C4-2B (cell line): ENCODE data around the gene KAZN.

Source experiments
- ZFX ChIP-seq: fragments of 450-650 bp; IDR thresholded peaks from 2 replicates; pipeline ENCODE4 v1.6.1; 2017
- TF ChIP-seq, protein P1 (sequence below): fragments of 450-650 bp; conservative IDR thresholded peaks from 2 replicates; pipeline ENCODE4 v1.5.1; 2017; ENCODE audit warnings: mild to moderate bottlenecking

DNA sequence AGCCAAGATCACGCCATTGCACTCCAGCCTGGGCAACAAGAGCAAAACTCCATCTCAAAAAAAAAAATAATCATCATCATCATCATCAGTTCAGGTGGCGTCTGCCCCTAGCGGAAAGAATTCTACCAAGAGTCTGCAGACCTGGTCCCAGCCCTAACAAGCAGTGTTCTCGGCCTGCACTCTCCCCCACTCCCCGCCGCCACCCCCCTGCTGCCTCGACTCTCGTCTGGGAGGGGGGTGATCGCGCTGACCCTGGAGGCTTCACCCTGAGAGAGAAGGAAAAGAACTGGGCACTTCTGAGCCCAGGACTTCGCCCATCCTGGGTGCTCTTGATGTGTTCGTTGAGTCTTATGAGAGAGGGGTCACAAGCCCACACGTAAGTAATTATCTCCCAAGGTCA lies 394.9 kb downstream of the KAZN start:
- TF ChIP-seq, protein P1, sequence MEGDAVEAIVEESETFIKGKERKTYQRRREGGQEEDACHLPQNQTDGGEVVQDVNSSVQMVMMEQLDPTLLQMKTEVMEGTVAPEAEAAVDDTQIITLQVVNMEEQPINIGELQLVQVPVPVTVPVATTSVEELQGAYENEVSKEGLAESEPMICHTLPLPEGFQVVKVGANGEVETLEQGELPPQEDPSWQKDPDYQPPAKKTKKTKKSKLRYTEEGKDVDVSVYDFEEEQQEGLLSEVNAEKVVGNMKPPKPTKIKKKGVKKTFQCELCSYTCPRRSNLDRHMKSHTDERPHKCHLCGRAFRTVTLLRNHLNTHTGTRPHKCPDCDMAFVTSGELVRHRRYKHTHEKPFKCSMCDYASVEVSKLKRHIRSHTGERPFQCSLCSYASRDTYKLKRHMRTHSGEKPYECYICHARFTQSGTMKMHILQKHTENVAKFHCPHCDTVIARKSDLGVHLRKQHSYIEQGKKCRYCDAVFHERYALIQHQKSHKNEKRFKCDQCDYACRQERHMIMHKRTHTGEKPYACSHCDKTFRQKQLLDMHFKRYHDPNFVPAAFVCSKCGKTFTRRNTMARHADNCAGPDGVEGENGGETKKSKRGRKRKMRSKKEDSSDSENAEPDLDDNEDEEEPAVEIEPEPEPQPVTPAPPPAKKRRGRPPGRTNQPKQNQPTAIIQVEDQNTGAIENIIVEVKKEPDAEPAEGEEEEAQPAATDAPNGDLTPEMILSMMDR, result no peak
- no peak for TF ChIP-seq ZFX
